Thyroid gland (tissue), 4 donors: ENCODE results near the gene WNK3. TPM values are rescaled to one million over a fixed set of nuclear protein-coding genes. Genes with fewer than 3 reads are reported as not detected.

Source experiments
- DNase-seq, 2 donors: peaks; one replicate each; pipeline ENCODE4 v3.0.0-alpha.2; 2019
- H3K27ac ChIP-seq, 3 donors: fragments of 200-600 bp; sonication (generic); 1 replicate in 2 of 3; 2 replicates in 1 of 3; pipeline ENCODE4 v1.5.1; 2016 to 2019; ENCODE audit warnings: mild to moderate bottlenecking in 1 of 3, moderate library complexity in 1 of 3
- H3K27me3 ChIP-seq: fragments of 200-600 bp; sonication (generic); one replicate; pipeline ENCODE4 v1.5.1; 2019
- H3K36me3 ChIP-seq, 2 donors: fragments of 200-600 bp; sonication (generic); one replicate each; pipeline ENCODE4 v1.5.1; 2016 to 2019
- H3K4me1 ChIP-seq, 2 donors: fragments of 200-600 bp; sonication (generic); one replicate each; pipeline ENCODE4 v1.5.1; 2017 to 2019
- H3K4me3 ChIP-seq, 3 donors: fragments of 200-600 bp; sonication (generic); replicated peaks in 1 of 3; 1 replicate in 2 of 3; 2 replicates in 1 of 3; pipeline ENCODE4 v1.5.1; 2016; ENCODE audit warnings: mild to moderate bottlenecking in 1 of 3
- H3K9me3 ChIP-seq: fragments of 200-600 bp; sonication (generic); one replicate; pipeline ENCODE4 v1.5.1; 2017
- CTCF ChIP-seq, 6 experiments: fragments of 200-600 bp in 3 of 6; fragments of 450-650 bp in 3 of 6; sonication (generic) in 3 of 6; IDR thresholded peaks; one replicate each; pipeline ENCODE4 v1.5.1; 2016 to 2019; ENCODE audit warnings: antibody characterized with exemption in 6 of 6, mild to moderate bottlenecking in 2 of 6, inconsistent platforms in 1 of 6, moderate library complexity in 1 of 6
- POLR2A ChIP-seq, 2 donors: fragments of 450-650 bp; IDR thresholded peaks; one replicate each; pipeline ENCODE4 v1.6.1; 2017; ENCODE audit warnings: antibody characterized with exemption in 2 of 2, mild to moderate bottlenecking in 2 of 2, moderate library complexity in 1 of 2
- WGBS, 2 donors: methylation state at CpG; one replicate each; pipeline ENCODE4 v1.1.5; 2017; 5-methylcytosine and 5-hydroxymethylcytosine counted together
- intact Hi-C: fragments of 100-400 bp; cut with DNase I; formaldehyde crosslinking; loops from one replicate; pipeline ENCODE4 v1.15.1; 2023
- total RNA-seq, 4 donors: library from RNA; depleted of rRNA; stranded (reverse); fragments of >200 nt; gene quantifications; one replicate each; pipeline ENCODE4 v1.2.3, GENCODE V29; 2016

WNK3 gene
- total RNA-seq, 4 donors from 2014 or later, result 2.3 to 7.0 (median 4.6) TPM

GRCh38 chrX:54182194-54182863 is 175.5 kb downstream of the WNK3 start:
- H3K4me3 ChIP-seq, result peak overlapping the region; percentile 22 to 56 (median 51)
- H3K36me3 ChIP-seq, result no peaks in the 10 kb centered on the region
- peak; percentile 64 to 65 for DNase-seq
- 3 to 12% methylated on average over 4 to 5 of the region's 36 CpGs for WGBS, 2 donors
- no peaks in the 10 kb centered on the region for H3K9me3 ChIP-seq
- H3K4me1 ChIP-seq, result peaks cover 0 to 11% of the 10 kb centered on the region in 2 donors
- no peaks in the 10 kb centered on the region for H3K27me3 ChIP-seq
- peak overlapping the region in 2 of 3 donors; percentile 74 to 76 for H3K27ac ChIP-seq
- intact Hi-C loops, result no loop called here
- TF ChIP-seq POLR2A (IDR thresholded peaks at IDR 0.05) (peak in 1 of 2 donors; percentile 26), CTCF (IDR thresholded peaks at IDR 0.05) (no peak)

- Histone ChIP-seq H3K27ac (no peak overlapping the region), H3K4me1 (peaks cover 0 to 11% of the 10 kb centered on the region in 2 donors), H3K9me3 (no peaks in the 10 kb centered on the region), H3K36me3 (no peaks in the 10 kb centered on the region), H3K4me3 (peak overlapping the region in 1 of 3 donors; percentile 56), H3K27me3 (no peaks in the 10 kb centered on the region)
- no peak for TF ChIP-seq CTCF (IDR thresholded peaks at IDR 0.05)
- TF ChIP-seq POLR2A (IDR thresholded peaks at IDR 0.05), result no peak
- 33 to 45% methylated on average over 4 of the region's 4 CpGs for WGBS, 2 donors
- intact Hi-C loops, result no loop called here
- no peak for DNase-seq
Observed at GRCh38 chrX:54181202-54181953, 176.5 kb downstream of the WNK3 start.

GRCh38 chrX:54180403-54180802 is 177.4 kb downstream of the WNK3 start:
- intact Hi-C loops, result no loop called here

GRCh38 chrX:54178100-54178940 is 179.5 kb downstream of the WNK3 start:
- WGBS, 2 donors, result 77 to 85% methylated on average over 5 of the region's 5 CpGs
- TF ChIP-seq CTCF (IDR thresholded peaks at IDR 0.05), result no peak
- TF ChIP-seq POLR2A (IDR thresholded peaks at IDR 0.05), result no peak
- Histone ChIP-seq H3K27me3 (no peaks in the 10 kb centered on the region), H3K4me1 (peaks cover 0 to 11% of the 10 kb centered on the region in 2 donors), H3K4me3 (no peak overlapping the region), H3K9me3 (no peaks in the 10 kb centered on the region), H3K27ac (no peak overlapping the region), H3K36me3 (no peaks in the 10 kb centered on the region)
- intact Hi-C loops, result no loop called here
- DNase-seq, result no peak

More at GRCh38 chrX:54180403-54180802, 177.4 kb downstream of the WNK3 start:
- no peak for DNase-seq
- no peaks in the 10 kb centered on the region for H3K9me3 ChIP-seq
- H3K27me3 ChIP-seq, result no peaks in the 10 kb centered on the region
- TF ChIP-seq POLR2A (IDR thresholded peaks at IDR 0.05) (no peak), CTCF (IDR thresholded peaks at IDR 0.05) (no peak)
- 57 to 58% methylated on average over 4 of the region's 4 CpGs for WGBS, 2 donors
- no peak overlapping the region for H3K27ac ChIP-seq
- no peaks in the 10 kb centered on the region for H3K36me3 ChIP-seq
- peaks cover 0 to 11% of the 10 kb centered on the region in 2 donors for H3K4me1 ChIP-seq
- H3K4me3 ChIP-seq, result no peak overlapping the region
